ENCODE data around the gene TMEM175.
"Not testable (repeated sequence)": the region's sequence is repeated elsewhere in the genome, so short reads cannot be mapped to it uniquely, and the experiment has no call there.

The TMEM175 gene

DNA sequence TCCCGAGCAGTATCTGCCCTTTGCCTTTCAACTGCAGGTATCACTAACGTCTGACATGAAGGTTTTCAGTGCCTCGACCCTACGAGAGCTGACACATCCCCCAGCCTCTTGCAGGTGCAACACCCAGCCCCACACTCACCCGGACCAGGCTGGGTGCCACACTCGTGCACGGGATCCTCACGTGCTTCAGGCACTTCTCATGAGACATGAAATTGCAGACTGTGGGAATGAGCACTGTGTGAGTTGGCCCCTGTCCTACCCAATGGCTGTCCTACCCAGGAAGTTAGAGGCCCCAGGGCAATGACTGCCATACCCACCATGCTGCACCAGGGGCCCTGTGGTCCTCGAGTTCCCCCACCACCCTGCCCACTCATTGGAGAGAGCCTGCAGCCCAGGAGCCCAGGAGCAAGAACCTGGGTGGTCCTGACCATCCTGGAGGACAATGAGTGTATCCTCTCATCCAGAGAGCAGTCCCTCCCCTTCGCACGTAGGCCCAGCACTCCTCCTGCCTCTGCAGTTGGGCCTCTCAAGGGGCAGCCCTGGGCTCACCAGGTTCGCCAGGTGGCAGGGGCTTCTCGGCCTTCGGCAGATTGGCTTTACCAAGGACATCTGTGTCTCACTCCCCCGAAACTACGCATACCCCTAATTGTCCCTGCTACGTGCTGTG, 38.7 kb downstream of the TMEM175 start:
- DNase-seq (ENCODE audit: extremely low spot score) = no peak
- CTCF ChIA-PET = no interaction called here
- TF ChIP-seq, protein P1, sequence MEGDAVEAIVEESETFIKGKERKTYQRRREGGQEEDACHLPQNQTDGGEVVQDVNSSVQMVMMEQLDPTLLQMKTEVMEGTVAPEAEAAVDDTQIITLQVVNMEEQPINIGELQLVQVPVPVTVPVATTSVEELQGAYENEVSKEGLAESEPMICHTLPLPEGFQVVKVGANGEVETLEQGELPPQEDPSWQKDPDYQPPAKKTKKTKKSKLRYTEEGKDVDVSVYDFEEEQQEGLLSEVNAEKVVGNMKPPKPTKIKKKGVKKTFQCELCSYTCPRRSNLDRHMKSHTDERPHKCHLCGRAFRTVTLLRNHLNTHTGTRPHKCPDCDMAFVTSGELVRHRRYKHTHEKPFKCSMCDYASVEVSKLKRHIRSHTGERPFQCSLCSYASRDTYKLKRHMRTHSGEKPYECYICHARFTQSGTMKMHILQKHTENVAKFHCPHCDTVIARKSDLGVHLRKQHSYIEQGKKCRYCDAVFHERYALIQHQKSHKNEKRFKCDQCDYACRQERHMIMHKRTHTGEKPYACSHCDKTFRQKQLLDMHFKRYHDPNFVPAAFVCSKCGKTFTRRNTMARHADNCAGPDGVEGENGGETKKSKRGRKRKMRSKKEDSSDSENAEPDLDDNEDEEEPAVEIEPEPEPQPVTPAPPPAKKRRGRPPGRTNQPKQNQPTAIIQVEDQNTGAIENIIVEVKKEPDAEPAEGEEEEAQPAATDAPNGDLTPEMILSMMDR (IDR thresholded peaks at IDR 0.05; ENCODE audit: control extremely low read depth, extremely low read depth, low read depth, missing control alignments) = no peak
- POLR2A ChIA-PET = no interaction called here

DNA sequence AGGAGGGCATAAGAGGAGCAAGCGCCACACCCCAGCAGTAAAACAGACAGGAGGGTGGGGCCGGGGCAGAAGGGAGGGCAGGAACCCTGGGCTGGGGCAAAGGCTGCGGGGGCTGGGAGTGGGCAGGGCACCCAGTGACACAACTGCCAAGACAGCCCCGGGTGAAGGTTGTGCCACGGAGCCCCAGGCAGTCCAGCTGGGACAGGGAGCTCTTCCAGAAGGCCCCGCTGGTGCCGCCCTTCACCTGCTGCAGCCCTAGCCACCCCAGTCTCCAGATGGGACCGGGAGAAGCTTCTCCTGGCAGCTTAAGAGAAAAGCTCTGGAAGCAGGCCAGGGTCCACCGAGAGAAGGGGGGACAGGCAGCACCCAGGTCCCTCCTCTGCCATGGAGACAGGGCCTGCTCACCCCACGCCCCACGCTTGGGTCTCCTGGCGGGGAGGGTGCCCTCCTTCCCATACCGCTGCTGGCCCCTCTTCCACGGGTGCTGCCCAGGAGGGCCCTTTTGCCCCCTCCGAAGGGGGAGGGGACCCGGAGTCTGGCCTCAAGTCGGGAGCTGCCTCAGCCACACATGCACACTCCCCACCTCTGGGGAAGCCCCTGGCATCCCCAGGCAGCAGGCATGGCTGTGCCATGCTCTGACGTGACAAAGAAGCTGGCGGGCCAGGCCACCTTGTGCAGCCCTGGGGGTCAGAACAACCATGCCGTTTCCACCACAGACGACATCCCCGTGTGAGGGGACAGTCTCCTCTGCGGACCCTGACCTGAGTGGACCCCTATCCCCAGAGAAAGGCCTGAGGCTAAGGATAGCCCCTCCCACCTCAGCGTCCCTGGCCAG, 39.6 kb downstream of the TMEM175 start:
- ChIA-PET CTCF (no interaction called here), POLR2A (no interaction called here)
- no peak for DNase-seq (ENCODE audit: extremely low spot score)
- TF ChIP-seq, protein P1 (IDR thresholded peaks at IDR 0.05; ENCODE audit: control extremely low read depth, extremely low read depth, low read depth, missing control alignments) = no peak

DNA sequence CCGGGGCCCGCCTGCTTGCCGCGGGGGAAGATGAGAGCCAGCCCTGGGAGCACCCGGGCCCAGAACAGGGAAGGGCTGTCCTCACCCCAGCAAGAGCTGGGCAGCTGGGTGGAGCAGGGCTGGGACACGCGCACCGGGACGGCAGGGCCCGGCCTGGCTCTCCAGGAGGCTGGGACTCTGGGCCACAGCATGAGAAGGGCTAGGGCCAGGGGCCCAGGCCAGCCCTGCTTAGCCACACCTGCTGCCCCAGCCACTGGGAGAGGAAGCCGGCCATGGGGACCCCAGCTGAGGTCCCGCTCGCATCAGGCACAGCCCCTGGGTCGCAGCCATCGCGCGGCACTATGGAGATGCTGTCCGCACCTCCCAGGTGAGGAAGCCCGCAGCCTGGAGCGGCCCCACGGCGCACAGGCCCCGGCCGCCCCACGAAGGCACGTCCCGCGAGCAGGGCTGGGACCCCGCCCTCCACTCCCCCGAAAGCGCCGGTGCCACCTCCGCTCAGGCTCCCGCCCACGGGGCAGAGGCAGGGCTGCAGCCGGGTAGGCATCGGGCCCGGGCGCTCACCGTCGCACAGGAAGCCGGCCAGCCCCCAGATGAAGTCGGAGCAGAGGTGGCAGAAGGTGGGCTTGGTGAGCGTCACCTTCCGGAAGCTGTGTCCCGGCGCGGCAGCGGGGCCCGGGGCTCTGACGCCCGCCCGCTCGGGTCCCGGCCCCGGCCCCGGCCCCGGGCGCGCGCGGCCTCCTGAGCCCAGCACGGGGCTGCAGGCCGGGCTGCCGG, 40.6 kb downstream of the TMEM175 start:
- TF ChIP-seq, protein P1 (IDR thresholded peaks at IDR 0.05; ENCODE audit: control extremely low read depth, extremely low read depth, low read depth, missing control alignments) = no peak
- POLR2A ChIA-PET = no interaction called here
- CTCF ChIA-PET = interaction anchor here (1.1 kb wide), 1 partner anchor 14 kb away, joined by 3 read pairs; the partner anchor contains the start of gene IDUA
- peak; percentile 59 for DNase-seq (ENCODE audit: extremely low spot score)

DNA sequence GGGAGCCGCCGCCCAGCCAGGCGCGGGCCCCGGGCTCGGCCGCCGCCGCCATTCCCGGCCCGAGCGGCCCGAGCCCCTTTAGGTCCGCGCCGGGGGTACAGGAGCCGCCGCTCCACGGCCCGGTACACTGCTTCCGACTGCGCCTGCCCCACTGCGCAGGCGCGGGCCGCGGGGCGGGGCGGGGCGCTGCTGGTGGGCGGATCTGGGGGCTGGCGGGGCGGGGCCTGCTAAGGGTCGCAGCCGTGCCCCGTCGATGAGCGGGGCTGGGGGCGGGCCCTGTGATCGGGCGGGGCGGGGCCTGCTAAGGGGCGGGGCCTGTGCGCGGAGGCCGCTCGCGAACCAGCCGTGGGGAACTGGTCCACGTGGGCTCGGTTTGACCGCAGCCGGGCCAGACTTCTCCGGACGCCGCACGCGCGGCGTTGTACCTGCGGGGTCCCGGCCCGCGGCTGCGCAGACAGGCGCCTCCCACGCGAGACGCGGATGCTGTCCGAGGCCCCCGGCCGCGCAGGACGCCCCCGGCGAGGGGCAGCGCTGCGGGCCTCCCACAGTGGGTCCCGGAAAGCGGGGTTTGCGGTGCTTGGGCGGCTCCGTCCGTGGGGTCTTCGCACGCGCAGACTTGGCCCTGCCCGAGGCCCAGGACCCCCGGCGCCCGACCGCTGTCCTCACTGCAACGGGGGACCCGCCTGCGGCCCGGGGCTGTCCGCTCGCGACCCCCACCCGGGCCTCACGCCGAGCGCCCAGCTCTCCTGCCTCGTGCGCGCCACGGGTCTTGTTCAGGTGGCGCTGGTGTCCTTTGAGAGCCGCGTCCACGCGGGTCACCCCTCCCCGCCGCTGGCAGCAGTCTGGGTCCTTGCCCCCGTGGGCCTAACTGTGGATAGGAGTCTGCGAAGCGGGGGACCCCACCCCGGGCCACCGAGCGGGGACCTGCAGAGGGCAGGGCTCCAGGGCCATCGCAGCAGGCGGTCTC, 41.5 kb downstream of the TMEM175 start, which contains the start of gene DGKQ:
Gene DGKQ, minus strand, starts transcription at position 139 of the 967 bp plus-strand sequence. Its CDS starts 87 bp downstream, at position 52.
- TF ChIP-seq, protein P1 (IDR thresholded peaks at IDR 0.05; ENCODE audit: control extremely low read depth, extremely low read depth, low read depth, missing control alignments) = no peak
- ChIA-PET POLR2A (no interaction called here), CTCF (interaction anchor here (1.1 to 1.6 kb wide), 2 partner anchors 13 to 14 kb away, joined by 3 to 5 read pairs; partner anchors contain the start of gene IDUA)
- DNase-seq (ENCODE audit: extremely low spot score) = peak; percentile 99

DNA sequence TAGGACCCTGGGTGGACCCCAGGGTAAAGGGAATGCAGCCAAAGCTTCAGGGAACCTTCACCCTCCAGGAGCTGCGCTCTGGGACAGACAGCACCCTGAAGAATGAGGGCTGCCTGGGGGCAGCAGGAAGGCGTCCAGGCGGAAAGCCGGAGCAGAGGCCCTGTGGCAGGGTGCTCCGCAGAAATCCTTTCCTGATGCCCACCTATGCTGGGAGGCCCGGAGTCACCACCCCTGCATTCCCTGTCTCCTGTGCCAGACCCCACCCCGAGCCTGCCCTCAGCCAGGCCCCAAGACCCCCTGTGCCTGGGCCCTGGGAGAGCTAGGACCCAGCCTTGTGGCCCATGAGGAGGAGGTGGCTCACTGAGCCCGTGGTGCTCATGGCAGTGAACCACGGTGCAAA, 42.4 kb downstream of the TMEM175 start:
- POLR2A ChIA-PET = no interaction called here
- TF ChIP-seq, protein P1 (IDR thresholded peaks at IDR 0.05; ENCODE audit: control extremely low read depth, extremely low read depth, low read depth, missing control alignments) = no peak
- CTCF ChIA-PET = interaction anchor here (1.6 kb wide), 1 partner anchor 12 kb away, joined by 5 read pairs; the partner anchor contains the start of gene IDUA
- DNase-seq (ENCODE audit: extremely low spot score) = no peak

DNA sequence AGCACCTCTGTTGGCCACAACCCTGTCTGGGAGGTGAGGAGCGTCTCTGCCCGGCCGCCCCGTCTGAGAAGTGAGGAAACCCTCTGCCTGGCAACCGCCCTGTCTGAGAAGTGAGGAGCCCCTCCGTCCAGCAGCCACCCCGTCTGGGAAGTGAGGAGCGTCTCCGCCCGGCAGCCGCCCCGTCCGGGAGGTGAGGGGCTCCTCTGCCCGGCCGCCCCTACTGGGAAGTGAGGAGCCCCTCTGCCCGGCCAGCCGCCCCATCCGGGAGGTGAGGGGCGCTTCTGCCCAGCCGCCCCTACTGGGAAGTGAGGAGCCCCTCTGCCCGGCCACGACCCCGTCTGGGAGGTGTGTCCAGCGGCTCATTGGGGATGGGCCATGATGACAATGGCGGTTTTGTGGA, 43.8 kb downstream of the TMEM175 start:
- POLR2A ChIA-PET; CTCF ChIA-PET; DNase-seq (ENCODE audit: extremely low spot score): not testable (repeated sequence)
